ENCODE results near the gene MFSD1.

DNA sequence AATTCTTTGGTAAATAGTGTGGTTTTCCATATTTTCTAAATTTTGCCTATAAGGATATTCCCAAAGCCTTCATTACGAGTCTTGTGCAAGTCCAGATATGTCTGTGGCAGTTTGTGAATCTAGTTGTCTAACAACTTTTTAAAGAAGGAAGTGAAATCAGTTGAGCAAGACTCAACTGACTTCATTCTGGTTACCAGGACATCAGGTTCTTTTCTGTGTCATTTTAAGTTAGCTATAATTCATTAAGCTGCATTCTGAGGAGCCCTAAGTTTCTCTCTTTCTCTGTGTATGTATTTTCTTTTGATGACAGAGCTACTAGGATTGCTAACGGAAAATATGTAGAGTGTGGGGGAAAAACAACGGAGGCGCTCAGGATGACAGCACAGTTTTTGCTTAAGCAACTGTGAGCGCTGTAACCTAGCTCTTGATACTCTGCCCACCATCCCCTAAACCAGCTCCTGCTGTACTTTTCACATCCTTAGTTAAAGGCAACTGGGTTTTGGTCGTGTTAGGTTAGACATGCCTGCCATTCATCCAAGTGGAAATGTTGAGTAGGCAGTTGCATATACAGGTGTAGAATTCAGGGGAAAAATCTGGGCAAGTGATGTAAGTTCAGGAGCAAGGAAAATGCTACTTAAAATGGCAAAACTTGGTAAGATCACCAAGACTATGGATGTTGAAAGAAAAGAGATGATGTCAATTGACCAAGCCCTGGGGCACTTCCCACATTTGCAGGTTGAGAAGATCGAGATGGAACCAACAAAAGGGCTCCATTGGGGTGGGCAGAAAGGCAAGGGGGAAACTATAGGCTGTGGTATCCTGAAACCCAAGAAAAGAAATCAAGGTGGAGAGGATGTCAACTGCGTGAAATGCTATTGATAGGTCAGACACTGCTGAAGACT lies 9.2 kb downstream of the MFSD1 start:
- TF ChIP-seq, protein P1, sequence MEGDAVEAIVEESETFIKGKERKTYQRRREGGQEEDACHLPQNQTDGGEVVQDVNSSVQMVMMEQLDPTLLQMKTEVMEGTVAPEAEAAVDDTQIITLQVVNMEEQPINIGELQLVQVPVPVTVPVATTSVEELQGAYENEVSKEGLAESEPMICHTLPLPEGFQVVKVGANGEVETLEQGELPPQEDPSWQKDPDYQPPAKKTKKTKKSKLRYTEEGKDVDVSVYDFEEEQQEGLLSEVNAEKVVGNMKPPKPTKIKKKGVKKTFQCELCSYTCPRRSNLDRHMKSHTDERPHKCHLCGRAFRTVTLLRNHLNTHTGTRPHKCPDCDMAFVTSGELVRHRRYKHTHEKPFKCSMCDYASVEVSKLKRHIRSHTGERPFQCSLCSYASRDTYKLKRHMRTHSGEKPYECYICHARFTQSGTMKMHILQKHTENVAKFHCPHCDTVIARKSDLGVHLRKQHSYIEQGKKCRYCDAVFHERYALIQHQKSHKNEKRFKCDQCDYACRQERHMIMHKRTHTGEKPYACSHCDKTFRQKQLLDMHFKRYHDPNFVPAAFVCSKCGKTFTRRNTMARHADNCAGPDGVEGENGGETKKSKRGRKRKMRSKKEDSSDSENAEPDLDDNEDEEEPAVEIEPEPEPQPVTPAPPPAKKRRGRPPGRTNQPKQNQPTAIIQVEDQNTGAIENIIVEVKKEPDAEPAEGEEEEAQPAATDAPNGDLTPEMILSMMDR (IDR thresholded peaks at IDR 0.05) = no peak
- TF ChIP-seq, protein P2, sequence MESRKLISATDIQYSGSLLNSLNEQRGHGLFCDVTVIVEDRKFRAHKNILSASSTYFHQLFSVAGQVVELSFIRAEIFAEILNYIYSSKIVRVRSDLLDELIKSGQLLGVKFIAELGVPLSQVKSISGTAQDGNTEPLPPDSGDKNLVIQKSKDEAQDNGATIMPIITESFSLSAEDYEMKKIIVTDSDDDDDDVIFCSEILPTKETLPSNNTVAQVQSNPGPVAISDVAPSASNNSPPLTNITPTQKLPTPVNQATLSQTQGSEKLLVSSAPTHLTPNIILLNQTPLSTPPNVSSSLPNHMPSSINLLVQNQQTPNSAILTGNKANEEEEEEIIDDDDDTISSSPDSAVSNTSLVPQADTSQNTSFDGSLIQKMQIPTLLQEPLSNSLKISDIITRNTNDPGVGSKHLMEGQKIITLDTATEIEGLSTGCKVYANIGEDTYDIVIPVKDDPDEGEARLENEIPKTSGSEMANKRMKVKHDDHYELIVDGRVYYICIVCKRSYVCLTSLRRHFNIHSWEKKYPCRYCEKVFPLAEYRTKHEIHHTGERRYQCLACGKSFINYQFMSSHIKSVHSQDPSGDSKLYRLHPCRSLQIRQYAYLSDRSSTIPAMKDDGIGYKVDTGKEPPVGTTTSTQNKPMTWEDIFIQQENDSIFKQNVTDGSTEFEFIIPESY (IDR thresholded peaks at IDR 0.05; ENCODE audit: borderline replicate concordance, low read depth) = no peak
- TF ChIP-seq POLR2AphosphoS5 (IDR thresholded peaks at IDR 0.05; ENCODE audit: low read depth, low read length) (no peak), USF2 (IDR thresholded peaks at IDR 0.05; ENCODE audit: borderline replicate concordance, low read depth, low read length) (no peak), JUND (IDR thresholded peaks at IDR 0.05) (no peak), GABPA (IDR thresholded peaks at IDR 0.05; ENCODE audit: low read depth) (no peak), PBX3 (IDR thresholded peaks at IDR 0.05) (no peak), SMC3 (IDR thresholded peaks at IDR 0.05; ENCODE audit: low read depth, low read length) (no peak), YY1 (IDR thresholded peaks at IDR 0.05; ENCODE audit: low read depth) (no peak)
- TF ChIP-seq, protein P3, sequence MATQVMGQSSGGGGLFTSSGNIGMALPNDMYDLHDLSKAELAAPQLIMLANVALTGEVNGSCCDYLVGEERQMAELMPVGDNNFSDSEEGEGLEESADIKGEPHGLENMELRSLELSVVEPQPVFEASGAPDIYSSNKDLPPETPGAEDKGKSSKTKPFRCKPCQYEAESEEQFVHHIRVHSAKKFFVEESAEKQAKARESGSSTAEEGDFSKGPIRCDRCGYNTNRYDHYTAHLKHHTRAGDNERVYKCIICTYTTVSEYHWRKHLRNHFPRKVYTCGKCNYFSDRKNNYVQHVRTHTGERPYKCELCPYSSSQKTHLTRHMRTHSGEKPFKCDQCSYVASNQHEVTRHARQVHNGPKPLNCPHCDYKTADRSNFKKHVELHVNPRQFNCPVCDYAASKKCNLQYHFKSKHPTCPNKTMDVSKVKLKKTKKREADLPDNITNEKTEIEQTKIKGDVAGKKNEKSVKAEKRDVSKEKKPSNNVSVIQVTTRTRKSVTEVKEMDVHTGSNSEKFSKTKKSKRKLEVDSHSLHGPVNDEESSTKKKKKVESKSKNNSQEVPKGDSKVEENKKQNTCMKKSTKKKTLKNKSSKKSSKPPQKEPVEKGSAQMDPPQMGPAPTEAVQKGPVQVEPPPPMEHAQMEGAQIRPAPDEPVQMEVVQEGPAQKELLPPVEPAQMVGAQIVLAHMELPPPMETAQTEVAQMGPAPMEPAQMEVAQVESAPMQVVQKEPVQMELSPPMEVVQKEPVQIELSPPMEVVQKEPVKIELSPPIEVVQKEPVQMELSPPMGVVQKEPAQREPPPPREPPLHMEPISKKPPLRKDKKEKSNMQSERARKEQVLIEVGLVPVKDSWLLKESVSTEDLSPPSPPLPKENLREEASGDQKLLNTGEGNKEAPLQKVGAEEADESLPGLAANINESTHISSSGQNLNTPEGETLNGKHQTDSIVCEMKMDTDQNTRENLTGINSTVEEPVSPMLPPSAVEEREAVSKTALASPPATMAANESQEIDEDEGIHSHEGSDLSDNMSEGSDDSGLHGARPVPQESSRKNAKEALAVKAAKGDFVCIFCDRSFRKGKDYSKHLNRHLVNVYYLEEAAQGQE (IDR thresholded peaks at IDR 0.05; ENCODE audit: low read depth, low read length) = no peak

All from SK-N-SH (cell line).